ENCODE measurements around the gene USP17L29.
"Not testable (repeated sequence)": the region's sequence is repeated elsewhere in the genome, so short reads cannot be mapped to it uniquely, and the experiment has no call there.

GRCh38 chr4:9339103-9339502 lies 14.3 kb upstream of the USP17L29 start, which contains the start of gene USP17L5:
- TF ChIP-seq CTCF (IDR thresholded peaks at IDR 0.05; ENCODE audit: insufficient read depth, low read length); REST (IDR thresholded peaks at IDR 0.05; ENCODE audit: insufficient replicate concordance, low read depth); POLR2AphosphoS5 (IDR thresholded peaks at IDR 0.05; ENCODE audit: low read depth); GABPA (IDR thresholded peaks at IDR 0.05; ENCODE audit: low read depth): not testable (repeated sequence)

All from HL-60 (cell line).